Lung (tissue), 12 donors: ENCODE results near the gene STK35. TPM values are rescaled to one million over a fixed set of nuclear protein-coding genes. Genes with fewer than 3 reads are reported as not detected.
A peak's percentile ranks its signal among the peaks of the same experiment; 100 is the strongest.

Source experiments
- ATAC-seq: fragments of 200-7000 bp; cut with Tn5 transposase; one replicate; pipeline ENCODE4 v1.9.1; 2020; ENCODE audit warnings: moderate number of reproducible peaks; ENCODE audit not compliant: insufficient read depth, low FRiP score
- DNase-seq, 3 donors: peaks; one replicate each; pipeline ENCODE4 v3.0.0-alpha.2; 2013 to 2017
- H3K27ac ChIP-seq, 2 donors: one replicate each; pipeline ENCODE4 v1.5.1; 2013; ENCODE audit warnings: mild to moderate bottlenecking in 2 of 2, moderate library complexity in 2 of 2, control low read depth in 1 of 2, inconsistent platforms in 1 of 2, low read depth in 1 of 2, low read length in 1 of 2
- H3K27me3 ChIP-seq, 3 donors: one replicate each; pipeline ENCODE4 v1.5.1; 2013; ENCODE audit warnings: low read length in 2 of 3; ENCODE audit not compliant: control insufficient read depth in 3 of 3, insufficient read depth in 3 of 3
- H3K36me3 ChIP-seq, 4 donors: one replicate each; pipeline ENCODE4 v1.5.1; 2013; ENCODE audit warnings: low read length in 4 of 4, mild to moderate bottlenecking in 1 of 4, moderate library complexity in 1 of 4; ENCODE audit not compliant: control insufficient read depth in 4 of 4, insufficient read depth in 4 of 4
- H3K4me1 ChIP-seq, 5 donors: one replicate each; pipeline ENCODE4 v1.5.1; 2013; ENCODE audit warnings: low read length in 5 of 5, mild to moderate bottlenecking in 2 of 5, moderate library complexity in 1 of 5; ENCODE audit not compliant: control insufficient read depth in 5 of 5, insufficient read depth in 5 of 5
- H3K4me3 ChIP-seq: one replicate; pipeline ENCODE4 v1.5.1; 2013; ENCODE audit warnings: mild to moderate bottlenecking, control low read depth, moderate library complexity
- H3K9ac ChIP-seq, 2 donors: one replicate each; pipeline ENCODE4 v1.5.1; 2013; ENCODE audit warnings: low read length in 2 of 2, control low read depth in 1 of 2; ENCODE audit not compliant: insufficient read depth in 1 of 2
- H3K9me3 ChIP-seq, 4 donors: one replicate each; pipeline ENCODE4 v1.5.1; 2013; ENCODE audit warnings: low read length in 3 of 4, mild to moderate bottlenecking in 1 of 4, moderate library complexity in 1 of 4; ENCODE audit not compliant: control insufficient read depth in 4 of 4, insufficient read depth in 3 of 4
- CTCF ChIP-seq: IDR thresholded peaks from 2 replicates; pipeline ENCODE4 v1.5.1; 2012; ENCODE audit warnings: mild to moderate bottlenecking; ENCODE audit errors: control extremely low read depth, extremely low read depth
- WGBS, 2 donors: extraction: QIAGEN DNeasy Blood & Tissue Kit; methylation state at CpG; one replicate each; pipeline ENCODE4 v1.1.7; 2013; 5-methylcytosine and 5-hydroxymethylcytosine counted together
- polyA plus RNA-seq, 2 donors: library from polyadenylated mRNA; stranded (reverse); fragments of 200-250 nt; gene quantifications; one replicate each; pipeline ENCODE4 v1.2.1, GENCODE V29; 2013
- total RNA-seq, 2 donors: library from RNA; depleted of rRNA in 1 of 2; stranded (reverse); fragments of >200 nt in 1 of 2; gene quantifications; one replicate each; pipeline ENCODE4 v1.2.1, GENCODE V29; 2014 to 2021
- donor health status: control.
- donor health status: control.
- donor health status: Bipolar disorder and iron deficiency.
- donor health status: healthy.
- donor health status: DM: yes; HTN: yes; CAD: no.

STK35 gene
- total and polyA plus RNA-seq, 4 donors, result 5.8 to 24.2 (median 12.5) TPM

GRCh38 chr20:2109425-2110210, 8.0 kb downstream of the STK35 start:
- H3K4me1 ChIP-seq, result peaks cover 6 to 53% (median 30%) of the 10 kb centered on the region in 5 donors
- no peak for ATAC-seq
- 56 to 75% methylated on average over 6 of the region's 6 CpGs for WGBS, 2 donors
- peak overlapping the region; percentile 21 to 82 for H3K27ac ChIP-seq
- H3K4me3 ChIP-seq, result no peak overlapping the region
- no peaks in the 10 kb centered on the region for H3K27me3 ChIP-seq
- no peak for TF ChIP-seq CTCF
- H3K9me3 ChIP-seq, result no peaks in the 10 kb centered on the region
- H3K9ac ChIP-seq, result no peak overlapping the region
- peaks cover 0 to 17% (median 10%) of the 10 kb centered on the region in 4 donors for H3K36me3 ChIP-seq
- peak in 1 of 3 donors; percentile 19 for DNase-seq

- DNase-seq (no peak), ATAC-seq (no peak)
- no peaks in the 10 kb centered on the region for H3K9me3 ChIP-seq
- no peak overlapping the region for H3K9ac ChIP-seq
- H3K27ac ChIP-seq, result no peak overlapping the region
- H3K4me3 ChIP-seq, result no peak overlapping the region
- WGBS, 2 donors, result 95 to 96% methylated on average over 4 of the region's 4 CpGs
- H3K27me3 ChIP-seq, result no peaks in the 10 kb centered on the region
- peaks cover 10 to 17% (median 15%) of the 10 kb centered on the region in 4 donors for H3K36me3 ChIP-seq
- peaks cover 6 to 45% (median 33%) of the 10 kb centered on the region in 5 donors for H3K4me1 ChIP-seq
- TF ChIP-seq CTCF, result no peak
These were observed 11.3 kb downstream of the STK35 start for GRCh38 chr20:2112910-2113309.

GRCh38 chr20:2114127-2114959, 12.7 kb downstream of the STK35 start:
- Histone ChIP-seq H3K4me1 (peaks cover 6 to 42% (median 27%) of the 10 kb centered on the region in 5 donors), H3K4me3 (no peak overlapping the region)
- no peak for TF ChIP-seq CTCF

More at GRCh38 chr20:2114127-2114959, 12.7 kb downstream of the STK35 start:
- ATAC-seq (no peak), DNase-seq (peak in 2 of 3 donors; percentile 37 to 62)
- WGBS, 2 donors, result 74 to 84% methylated on average over 9 of the region's 9 CpGs
- Histone ChIP-seq H3K9me3 (no peaks in the 10 kb centered on the region), H3K27me3 (no peaks in the 10 kb centered on the region), H3K27ac (peak overlapping the region in 1 of 2 donors; percentile 59), H3K9ac (no peak overlapping the region), H3K36me3 (peaks cover 14 to 24% (median 19%) of the 10 kb centered on the region in 4 donors)
